A673 (cell line): ENCODE measurements around the gene ARHGAP44. TPM values are rescaled to one million over a fixed set of nuclear protein-coding genes. Genes with fewer than 3 reads are reported as not detected.
"Not testable (repeated sequence)": the region's sequence is repeated elsewhere in the genome, so short reads cannot be mapped to it uniquely, and the experiment has no call there.

Experiments used
- BruUV-seq: library from RNA; stranded (reverse); fragments of 400-500 nt; replicated peaks from 2 replicates; lab custom pipeline; 2021; lab: Mats Ljungman, UMichigan
- CTCF ChIA-PET: fragments of 300-600 bp; sonication (Branson Sonifier 250); formaldehyde crosslinking; loops from one replicate; lab custom pipeline; 2022; ENCODE audit warnings: antibody characterized with exemption; lab: Charles Lee
- POLR2A ChIA-PET: fragments of 300-600 bp; sonication (Branson Sonifier 250); formaldehyde crosslinking; loops from one replicate; lab custom pipeline; 2022; ENCODE audit warnings: antibody characterized with exemption; ENCODE audit not compliant: low non-redundant PET; lab: Charles Lee
- DNase-seq: peaks from one replicate; pipeline ENCODE4 v3.0.0-alpha.2; 2015; ENCODE audit warnings: low spot score
- H3K27ac ChIP-seq: fragments of 200-600 bp; sonication (generic); 2 replicates; pipeline ENCODE4 v1.5.1; 2016; ENCODE audit warnings: mixed run types, low read depth, mild to moderate bottlenecking, mixed read lengths, antibody characterized with exemption, low read length; ENCODE audit not compliant: poor library complexity, severe bottlenecking
- H3K27me3 ChIP-seq: fragments of 200-600 bp; sonication (generic); replicated peaks from 2 replicates; pipeline ENCODE4 v1.6.1; 2017; ENCODE audit warnings: mixed run types, low read depth, mild to moderate bottlenecking, mixed read lengths, antibody characterized with exemption, low read length; ENCODE audit not compliant: insufficient read depth, poor library complexity
- H3K36me3 ChIP-seq: fragments of 200-600 bp; sonication (generic); 2 replicates; pipeline ENCODE4 v1.6.1; 2016; ENCODE audit warnings: mixed run types, mild to moderate bottlenecking, mixed read lengths, antibody characterized with exemption, low read length; ENCODE audit not compliant: insufficient read depth, poor library complexity, severe bottlenecking
- H3K4me1 ChIP-seq: fragments of 200-600 bp; sonication (generic); 2 replicates; pipeline ENCODE4 v1.6.1; 2017; ENCODE audit warnings: mixed run types, mild to moderate bottlenecking, mixed read lengths, antibody characterized with exemption, low read length; ENCODE audit not compliant: insufficient read depth, poor library complexity, severe bottlenecking
- H3K4me3 ChIP-seq: fragments of 200-600 bp; sonication (generic); 2 replicates; pipeline ENCODE4 v1.5.1; 2016; ENCODE audit warnings: low read depth, mixed run types, mild to moderate bottlenecking, mixed read lengths, low read length; ENCODE audit not compliant: poor library complexity, severe bottlenecking
- H3K9me3 ChIP-seq: fragments of 200-600 bp; sonication (generic); 2 replicates; pipeline ENCODE4 v1.6.1; 2016; ENCODE audit warnings: mixed run types, low read depth, mild to moderate bottlenecking, mixed read lengths, antibody characterized with exemption, low read length; ENCODE audit not compliant: poor library complexity, severe bottlenecking
- CTCF ChIP-seq: fragments of 300-800, 200-600 bp; sonication (generic); conservative IDR thresholded peaks from 2 replicates; pipeline ENCODE4 v1.5.1; 2017; ENCODE audit warnings: low read depth, mild to moderate bottlenecking, antibody characterized with exemption, low read length, moderate library complexity, mixed read lengths
- EZH2 ChIP-seq: fragments of 200-600 bp; sonication (generic); IDR thresholded peaks from 2 replicates; pipeline ENCODE4 v1.6.1; 2017; ENCODE audit warnings: borderline replicate concordance, low read depth, mild to moderate bottlenecking, mixed read lengths, antibody characterized with exemption, low read length; ENCODE audit not compliant: poor library complexity, severe bottlenecking
- intact Hi-C: fragments of 100-400 bp; cut with micrococcal nuclease; formaldehyde crosslinking; loops from one replicate; pipeline ENCODE4 v1.10.0; 2022; ENCODE audit not compliant: unreplicated experiment
- total RNA-seq: library from RNA; stranded (reverse); gene quantifications from 2 replicates; pipeline ENCODE4 v1.2.3, GENCODE V29; 2021

Gene ARHGAP44
- total RNA-seq, 1 experiment from 2014 or later = 0.49 TPM

- POLR2A ChIA-PET = no interaction called here
- no peak overlapping the region for H3K4me3 ChIP-seq
- BruUV-seq = no TSS peak
- no peak for DNase-seq
- no peaks in the 10 kb centered on the region for H3K4me1 ChIP-seq
- H3K27ac ChIP-seq = no peak overlapping the region
- TF ChIP-seq EZH2 (no peak), CTCF (no peak)
- peaks cover 2% of the 10 kb centered on the region for H3K9me3 ChIP-seq
- no peaks in the 10 kb centered on the region for H3K36me3 ChIP-seq
- CTCF ChIA-PET = no interaction called here
- intact Hi-C loops = no loop called here
- no peaks in the 10 kb centered on the region for H3K27me3 ChIP-seq
Observed at GRCh38 chr17:12877953-12878669, 88.8 kb downstream of the ARHGAP44 start.

GRCh38 chr17:12879096-12879495 is 89.8 kb downstream of the ARHGAP44 start:
- BruUV-seq, CTCF ChIA-PET, POLR2A ChIA-PET, intact Hi-C loops, DNase-seq, H3K4me3 ChIP-seq, H3K4me1 ChIP-seq, H3K27me3 ChIP-seq, H3K36me3 ChIP-seq, H3K27ac ChIP-seq, H3K9me3 ChIP-seq: not testable (repeated sequence)

GRCh38 chr17:12883472-12883871 is 94.2 kb downstream of the ARHGAP44 start:
- Histone ChIP-seq H3K36me3 (no peaks in the 10 kb centered on the region), H3K9me3 (no peaks in the 10 kb centered on the region), H3K27me3 (no peaks in the 10 kb centered on the region), H3K4me3 (no peak overlapping the region), H3K4me1 (no peaks in the 10 kb centered on the region), H3K27ac (no peak overlapping the region)
- ChIA-PET POLR2A (no interaction called here), CTCF (no interaction called here)
- no peak for DNase-seq
- BruUV-seq = no TSS peak
- no peak for TF ChIP-seq CTCF
- TF ChIP-seq EZH2 = no peak
- intact Hi-C loops = no loop called here

- Histone ChIP-seq H3K4me3 (no peak overlapping the region), H3K27me3 (no peaks in the 10 kb centered on the region), H3K4me1 (no peaks in the 10 kb centered on the region), H3K27ac (no peak overlapping the region), H3K9me3 (no peaks in the 10 kb centered on the region), H3K36me3 (no peaks in the 10 kb centered on the region)
- ChIA-PET CTCF (no interaction called here), POLR2A (no interaction called here)
- BruUV-seq = no TSS peak
- no peak for TF ChIP-seq EZH2
- no peak for TF ChIP-seq CTCF
- DNase-seq = no peak
- intact Hi-C loops = no loop called here
Observed at GRCh38 chr17:12887088-12887487, 97.8 kb downstream of the ARHGAP44 start.
